ENCODE measurements around the gene TPPP. TPM values are rescaled to one million over a fixed set of nuclear protein-coding genes. Genes with fewer than 3 reads are reported as not detected.

TPPP gene
- total RNA-seq, 1 experiment from 2014 or later: 3.9 TPM

GRCh38 chr5:616484-617039, 76.6 kb downstream of the TPPP start:
- Histone ChIP-seq H3K4me1 (ENCODE audit: control insufficient read depth in 1 of 2, insufficient read depth in 2 of 2, low read length in 2 of 2) (peaks cover 0 to 11% of the 10 kb centered on the region in 2 experiments; a peak in 2 of 4 replicates), H3K79me2 (ENCODE audit: insufficient read depth, low read length) (peaks cover 61% of the 10 kb centered on the region)

GRCh38 chr5:612498-613424, 80.4 kb downstream of the TPPP start:
- Histone ChIP-seq H3K9me3 (ENCODE audit: control insufficient read depth in 1 of 2, insufficient read depth in 1 of 2, low read depth in 1 of 2, low read length in 2 of 2) (no peaks in the 10 kb centered on the region; a peak in 1 of 4 replicates), H3K4me2 (ENCODE audit: low read length) (peak overlapping the region; percentile 78), H3K27me3 (ENCODE audit: insufficient read depth, low read length) (no peaks in the 10 kb centered on the region), H3K4me1 (ENCODE audit: control insufficient read depth in 1 of 2, insufficient read depth in 2 of 2, low read length in 2 of 2) (peaks cover 0 to 16% of the 10 kb centered on the region in 2 experiments; a peak in 2 of 4 replicates), H3K4me3 (replicated peaks in 1 of 2; ENCODE audit: low read depth in 1 of 2, low read length in 2 of 2) (peak overlapping the region; percentile 72 to 93), H3K27ac (ENCODE audit: low read depth, low read length) (peak overlapping the region; percentile 68), H3K9ac (ENCODE audit: low read length) (peak overlapping the region; percentile 79), H3K9me2 (ENCODE audit: insufficient read depth) (no peaks in the 10 kb centered on the region), H3K36me3 (ENCODE audit: control insufficient read depth in 1 of 2, insufficient read depth in 2 of 2, low read length in 2 of 2) (peaks cover 0 to 28% of the 10 kb centered on the region in 2 experiments; a peak in 2 of 4 replicates), H2AFZ (ENCODE audit: low read depth, low read length, poor library complexity, severe bottlenecking) (no peak overlapping the region), H4K20me1 (ENCODE audit: insufficient read depth) (peaks cover 13% of the 10 kb centered on the region; the same call in 1 of the 2 replicates), H3K79me2 (ENCODE audit: insufficient read depth, low read length) (peaks cover 54% of the 10 kb centered on the region)
- TF ChIP-seq CBX3 (IDR thresholded peaks at IDR 0.05; ENCODE audit: low read depth): peak; percentile 90; the same call in 1 of the 2 replicates
- no peak for TF ChIP-seq EZH2 (IDR thresholded peaks at IDR 0.05)
- no peak for TF ChIP-seq TCF7L2 (IDR thresholded peaks at IDR 0.05; ENCODE audit: borderline replicate concordance, extremely low read depth, insufficient read depth, insufficient read length)
- peak; percentile 37; the same call in 1 of the 2 replicates for TF ChIP-seq MAX (IDR thresholded peaks at IDR 0.05)
- TF ChIP-seq ZFX (IDR thresholded peaks at IDR 0.05): peak; percentile 61; the same call in 1 of the 2 replicates
- TF ChIP-seq EGR1 (IDR thresholded peaks at IDR 0.05; ENCODE audit: low read depth): no peak
- TSS peak; percentile 60 for BruUV-seq (replicated peaks)
- DNase-seq (ENCODE audit: low read depth, low spot score) (peak; percentile 16), ATAC-seq (peak; percentile 51)
- intact Hi-C loops (cut with micrococcal nuclease): loop anchor here (10.0 kb wide), 1 partner anchor 158 kb away; no protein-coding TSS in a partner anchor
- CTCF ChIA-PET: no interaction called here
- POLR2A ChIA-PET: no interaction called here
- RAD21 ChIA-PET (ENCODE audit: low non-redundant PET in 1 of 2, low total read pairs in 2 of 2, uncharacterized antibody in 2 of 2, unreplicated experiment in 2 of 2): no interaction called here

More at GRCh38 chr5:616484-617039, 76.6 kb downstream of the TPPP start:
- Histone ChIP-seq H3K27ac (ENCODE audit: low read depth, low read length) (no peak overlapping the region; the same call in 1 of the 2 replicates), H3K27me3 (ENCODE audit: insufficient read depth, low read length) (no peaks in the 10 kb centered on the region), H4K20me1 (ENCODE audit: insufficient read depth) (peaks cover 13% of the 10 kb centered on the region; the same call in 1 of the 2 replicates), H3K9me3 (ENCODE audit: control insufficient read depth in 1 of 2, insufficient read depth in 1 of 2, low read depth in 1 of 2, low read length in 2 of 2) (no peaks in the 10 kb centered on the region; a peak in 1 of 4 replicates), H3K4me3 (replicated peaks in 1 of 2; ENCODE audit: low read depth in 1 of 2, low read length in 2 of 2) (no peak overlapping the region), H3K36me3 (ENCODE audit: control insufficient read depth in 1 of 2, insufficient read depth in 2 of 2, low read length in 2 of 2) (peaks cover 24 to 62% of the 10 kb centered on the region in 2 experiments; a peak in 3 of 4 replicates), H3K9ac (ENCODE audit: low read length) (no peak overlapping the region), H2AFZ (ENCODE audit: low read depth, low read length, poor library complexity, severe bottlenecking) (no peak overlapping the region), H3K4me2 (ENCODE audit: low read length) (no peak overlapping the region), H3K9me2 (ENCODE audit: insufficient read depth) (no peaks in the 10 kb centered on the region)
- intact Hi-C loops (cut with micrococcal nuclease): loop anchor here (10.0 kb wide), 1 partner anchor 162 kb away; no protein-coding TSS in a partner anchor
- BruUV-seq (replicated peaks): no TSS peak
- no peak for ATAC-seq
- no peak for TF ChIP-seq ATF3 (IDR thresholded peaks at IDR 0.05)
- no peak for DNase-seq (ENCODE audit: low read depth, low spot score)
- POLR2A ChIA-PET: no interaction called here
- RAD21 ChIA-PET (ENCODE audit: low non-redundant PET in 1 of 2, low total read pairs in 2 of 2, uncharacterized antibody in 2 of 2, unreplicated experiment in 2 of 2): no interaction called here
- CTCF ChIA-PET: no interaction called here
